ENCODE data around the gene PM20D1.

- no peak for TF ChIP-seq ZNF274 (IDR thresholded peaks at IDR 0.05; ENCODE audit: low read depth, low read length)
- TF ChIP-seq YY1 (IDR thresholded peaks at IDR 0.05; ENCODE audit: insufficient read depth, insufficient read length), result no peak
Observed at GRCh38 chr1:205883792-205884191, 33.9 kb upstream of the PM20D1 start.

All from NT2/D1 (cell line).